SIG-M5 treated with dmso at 0.1 percent for 504 hours (cell line): ENCODE results near the gene MAST4.
A peak's percentile ranks its signal among the peaks of the same experiment; 100 is the strongest.

Source experiments
- DNase-seq: peaks from one replicate; lab custom pipeline; 2025; ENCODE audit not compliant: unreplicated experiment; lab: John Stamatoyannopoulos, UW

Gene MAST4

GRCh38 chr5:66595756-66596635, at the start of gene MAST4:
TSS of gene MAST4 (plus strand) at chr5:66596393. CDS start at chr5:66596656, 263 bp downstream.
- DNase-seq, result peak; percentile 55

DNA sequence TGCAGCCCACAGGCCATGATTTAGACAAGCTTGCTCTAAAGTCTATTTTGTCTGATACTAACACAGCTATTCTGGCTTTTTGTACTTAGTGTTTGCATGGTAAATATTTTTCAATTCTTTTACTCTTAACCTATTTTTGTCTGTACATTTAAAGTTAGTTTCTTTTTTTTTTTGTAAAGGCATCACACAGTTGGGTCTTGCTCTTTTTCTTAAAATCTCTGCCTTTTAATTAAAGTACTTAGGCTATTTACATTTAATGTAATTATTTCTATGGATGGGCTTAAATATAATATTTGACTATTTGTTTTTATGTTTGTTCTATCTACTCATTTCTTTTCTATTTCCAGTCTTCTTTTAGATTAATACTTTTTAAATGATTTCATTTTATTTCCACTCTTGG, 49.7 kb upstream of the MAST4 start:
- no peak for DNase-seq

- DNase-seq, result no peak
Measured at GRCh38 chr5:66551338-66551737, 44.9 kb upstream of the MAST4 start.

GRCh38 chr5:66551945-66552344, 44.2 kb upstream of the MAST4 start:
- no peak for DNase-seq

- DNase-seq, result no peak
Measured at GRCh38 chr5:66553368-66553912, 42.8 kb upstream of the MAST4 start.

GRCh38 chr5:66553916-66554575, 42.1 kb upstream of the MAST4 start:
- DNase-seq, result peak; percentile 70

GRCh38 chr5:66554884-66555283, 41.3 kb upstream of the MAST4 start:
- no peak for DNase-seq

GRCh38 chr5:66558560-66558959, 37.6 kb upstream of the MAST4 start:
- DNase-seq, result no peak

DNA sequence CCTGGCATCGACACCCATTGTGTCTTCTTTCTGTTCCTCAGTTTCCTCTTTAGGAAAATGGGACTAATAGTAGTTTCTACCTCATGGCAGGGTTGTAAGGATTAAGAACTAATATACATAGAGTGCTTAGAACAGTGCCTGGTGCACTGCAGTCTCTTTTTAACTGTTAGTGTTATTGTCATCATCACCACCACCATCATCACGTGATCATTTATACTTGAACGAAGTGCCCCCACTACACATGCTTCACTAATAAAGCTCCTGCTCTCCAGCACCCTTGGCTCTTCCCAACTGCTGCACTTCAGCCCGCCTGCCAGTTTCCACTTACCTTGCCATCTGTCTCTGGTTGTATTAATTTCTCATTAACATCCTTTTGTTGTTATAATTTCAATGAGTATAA, 35.8 kb upstream of the MAST4 start:
- DNase-seq, result no peak

DNA sequence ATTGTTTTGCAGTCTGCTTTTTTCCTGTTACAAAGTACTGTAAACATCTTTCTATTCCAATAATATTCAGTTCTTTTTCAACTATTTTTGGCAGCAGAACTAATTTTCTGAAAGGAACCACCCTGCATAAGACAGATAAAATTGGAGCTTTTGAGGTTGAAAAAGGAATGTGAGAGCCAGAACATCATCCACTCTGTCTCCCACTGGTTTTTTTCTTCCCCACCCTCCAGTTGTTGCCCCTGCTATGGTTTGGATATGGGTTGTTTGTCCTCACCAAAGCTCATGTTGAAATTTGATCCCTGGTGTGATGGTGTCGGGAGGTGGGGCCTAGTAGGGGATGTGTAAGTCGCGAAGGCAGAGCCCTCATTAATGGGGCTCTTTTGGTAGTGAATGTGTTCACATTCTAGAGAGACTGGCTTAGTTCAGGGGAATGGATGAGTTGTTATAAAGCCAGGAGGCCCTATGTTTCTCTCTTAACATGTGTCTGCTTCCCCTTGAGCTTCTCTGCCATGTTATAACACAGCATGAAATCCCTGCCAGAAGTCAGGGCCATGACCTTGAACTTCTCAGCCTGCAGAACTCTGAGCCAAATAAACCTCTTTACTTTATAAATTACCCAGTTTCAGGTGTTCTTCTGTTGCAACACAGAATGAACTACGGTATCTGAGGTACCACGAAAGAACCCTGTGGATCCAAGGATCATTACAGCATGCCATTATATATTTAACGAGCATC, 34.8 kb upstream of the MAST4 start:
- no peak for DNase-seq

DNA sequence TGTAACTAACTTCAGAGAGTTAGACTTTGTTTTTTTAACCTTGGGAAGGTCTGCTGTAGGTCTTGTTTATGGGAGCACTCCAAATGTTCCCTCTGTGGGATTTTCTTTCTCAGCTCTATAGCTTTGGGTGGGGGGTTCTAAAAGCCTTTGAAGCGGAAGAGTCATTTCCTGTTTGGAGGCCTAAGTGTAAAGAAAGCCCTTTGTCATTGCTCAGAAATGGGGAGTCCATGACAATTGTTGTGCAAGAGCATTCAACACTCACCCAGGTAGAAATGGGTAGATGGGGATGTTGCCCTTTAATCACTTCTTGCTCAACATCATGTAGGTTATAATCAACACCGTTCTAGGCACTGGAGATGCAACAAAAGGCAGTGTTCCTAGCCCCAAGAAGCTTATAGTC, 30.3 kb upstream of the MAST4 start:
- DNase-seq, result no peak

GRCh38 chr5:66567474-66567873, 28.7 kb upstream of the MAST4 start:
- DNase-seq, result no peak

DNA sequence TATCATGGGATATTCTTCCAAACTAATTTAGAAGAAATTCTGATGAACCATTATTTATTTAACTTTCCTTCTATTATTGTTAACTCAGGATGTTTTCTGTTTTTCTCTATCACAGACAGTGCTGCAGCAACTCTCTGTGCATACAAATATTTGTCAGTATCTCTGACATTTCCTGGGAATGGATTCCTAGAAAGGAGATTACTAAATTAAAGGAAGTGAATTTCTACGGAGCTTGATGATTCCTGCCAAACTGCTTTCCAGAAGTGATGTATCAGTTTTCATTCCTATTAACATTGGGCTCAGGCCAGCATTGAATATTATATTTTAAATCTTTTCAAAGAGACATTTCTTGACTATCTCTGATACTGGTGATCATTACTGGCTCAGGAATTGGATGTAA, 26.0 kb upstream of the MAST4 start:
- DNase-seq, result no peak

DNA sequence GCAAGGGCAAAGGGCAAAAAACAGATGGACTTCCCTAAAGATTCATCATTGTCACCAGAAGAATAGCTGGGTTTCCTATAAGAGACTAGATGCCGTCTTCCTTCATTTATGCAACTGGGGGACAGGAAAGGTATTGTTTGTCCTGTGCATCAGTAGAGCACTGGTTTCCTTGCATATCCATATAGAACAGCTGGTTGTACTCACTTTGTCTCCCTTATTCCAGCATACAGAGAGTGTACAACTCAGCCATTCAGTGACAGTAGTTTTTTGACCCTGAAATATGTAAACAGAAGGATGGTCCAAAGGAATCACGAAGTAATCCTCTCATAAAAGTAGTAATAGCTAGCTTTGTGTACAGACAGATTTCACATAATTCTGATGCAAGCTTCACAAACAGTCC, 22.5 kb upstream of the MAST4 start:
- no peak for DNase-seq

- peak; percentile 6 for DNase-seq
Measured at GRCh38 chr5:66582499-66583165, 13.6 kb upstream of the MAST4 start.

DNA sequence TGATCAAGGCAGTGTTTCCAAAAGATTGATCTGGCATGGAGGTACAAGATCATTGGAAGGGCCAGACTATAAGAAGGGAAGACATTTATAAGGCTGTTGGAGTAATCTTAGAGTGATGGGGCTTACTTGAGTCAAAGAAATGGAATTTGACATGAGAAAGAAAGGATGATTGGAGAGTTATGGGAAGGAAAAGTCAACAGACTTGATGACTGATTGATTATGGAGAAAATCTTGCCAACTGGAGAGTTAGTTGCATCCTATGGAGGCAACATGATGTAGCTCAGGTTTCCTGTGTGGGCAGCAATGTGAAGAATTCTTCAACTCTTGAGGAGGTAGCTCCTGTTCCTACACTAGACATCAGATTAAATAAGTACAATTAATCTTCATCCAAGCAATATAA, 10.9 kb upstream of the MAST4 start:
- no peak for DNase-seq

GRCh38 chr5:66587771-66588170, 8.4 kb upstream of the MAST4 start:
- no peak for DNase-seq

DNA sequence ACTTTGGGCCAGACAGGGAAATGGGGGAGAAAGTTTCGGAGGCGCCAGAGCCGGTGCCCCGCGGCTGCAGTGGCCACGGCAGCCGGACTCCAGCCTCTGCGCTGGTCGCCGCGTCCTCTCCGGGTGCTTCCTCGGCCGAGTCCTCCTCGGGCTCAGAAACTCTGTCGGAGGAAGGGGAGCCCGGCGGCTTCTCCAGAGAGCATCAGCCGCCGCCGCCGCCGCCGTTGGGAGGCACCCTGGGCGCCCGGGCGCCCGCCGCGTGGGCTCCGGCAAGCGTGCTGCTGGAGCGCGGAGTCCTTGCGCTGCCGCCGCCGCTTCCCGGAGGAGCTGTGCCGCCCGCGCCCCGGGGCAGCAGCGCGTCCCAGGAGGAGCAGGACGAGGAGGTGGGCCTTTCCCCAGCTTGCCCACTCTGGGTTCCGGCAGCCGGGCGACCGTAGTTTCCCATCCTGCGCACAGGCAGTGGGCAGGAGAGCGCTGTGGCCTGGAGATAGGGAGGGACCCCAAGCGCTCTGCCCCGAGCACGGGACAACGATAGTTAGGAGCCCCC, 516 bp downstream of the MAST4 start:
- peak; percentile 30 for DNase-seq

- peak; percentile 32 for DNase-seq
Measured at GRCh38 chr5:66597183-66597757, 1.1 kb downstream of the MAST4 start.

GRCh38 chr5:66602621-66603020, 6.4 kb downstream of the MAST4 start:
- DNase-seq, result no peak
